ENCODE data around the gene AGAP3. TPM values are rescaled to one million over a fixed set of nuclear protein-coding genes. Genes with fewer than 3 reads are reported as not detected.

AGAP3 gene
- total RNA-seq, 1 donor from 2014 or later, result 156 TPM

DNA sequence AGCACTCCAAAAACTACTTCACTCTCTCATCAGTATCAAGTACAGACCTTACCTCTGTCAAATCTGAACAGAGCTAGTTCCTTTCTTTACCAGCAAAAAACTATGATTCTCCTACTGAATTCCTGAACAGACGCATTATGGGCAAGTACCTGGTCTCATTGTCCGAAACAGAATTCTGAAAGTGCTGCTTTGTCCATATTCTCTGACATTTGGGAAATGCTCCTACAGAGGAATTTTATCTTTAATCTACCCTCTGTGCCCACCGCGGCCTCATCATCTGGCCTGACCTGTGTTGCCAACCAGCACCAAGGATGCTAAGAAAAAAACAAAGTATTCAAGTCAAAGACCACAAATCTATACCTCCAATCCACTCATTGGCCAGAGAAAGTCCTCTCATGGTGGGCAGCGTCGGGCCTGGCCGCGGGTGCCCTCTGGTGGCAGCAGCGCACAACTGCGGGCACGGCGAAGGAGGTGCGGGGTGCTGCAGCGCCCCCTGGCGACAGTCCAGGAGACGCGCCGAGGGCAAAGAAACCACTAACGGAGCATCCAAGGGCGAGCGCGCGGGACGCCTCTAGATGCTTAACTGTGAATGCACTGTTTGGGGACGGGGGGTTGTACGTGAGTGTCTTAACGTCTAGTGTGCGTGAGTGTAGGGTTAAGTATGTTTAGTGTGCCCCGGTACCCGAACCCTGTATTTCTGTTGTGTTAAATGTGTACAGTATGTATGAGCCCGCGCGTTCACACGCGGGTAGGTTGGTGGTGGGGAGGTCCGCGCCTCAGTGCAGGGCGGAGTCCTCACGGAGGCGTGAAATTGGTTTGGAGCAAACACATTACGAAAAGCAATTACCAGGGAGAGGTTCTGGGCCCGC, 86.2 kb downstream of the AGAP3 start:
- Mint-ChIP-seq H3K9me3 (ENCODE audit: unreplicated experiment) (peaks cover 7% of the 10 kb centered on the region), H3K36me3 (ENCODE audit: low read depth, unreplicated experiment) (no peaks in the 10 kb centered on the region), H3K4me3 (ENCODE audit: unreplicated experiment) (no peak overlapping the region), H3K4me1 (ENCODE audit: low read depth, unreplicated experiment) (peaks cover 3% of the 10 kb centered on the region), H3K27ac (ENCODE audit: unreplicated experiment) (peak overlapping the region; percentile 30), H3K27me3 (ENCODE audit: low read depth, unreplicated experiment) (peaks cover 82% of the 10 kb centered on the region)
- FAIRE-seq (no peak), DNase-seq (ENCODE audit: low read depth) (peak; percentile 9)
- H3K4me1 ChIP-seq (ENCODE audit: insufficient read depth, low read length), result no peaks in the 10 kb centered on the region
- peaks cover 6% of the 10 kb centered on the region for H4K20me1 ChIP-seq (ENCODE audit: insufficient read depth, low read length)
- H3K9me3 ChIP-seq (ENCODE audit: insufficient read depth, low read depth, low read length), result no peaks in the 10 kb centered on the region
- H3K27me3 ChIP-seq (ENCODE audit: insufficient read depth, low read length), result peaks cover 46% of the 10 kb centered on the region
- no peaks in the 10 kb centered on the region for H3K36me3 ChIP-seq (ENCODE audit: insufficient read depth, low read length)
- no peak overlapping the region for H3K27ac ChIP-seq (ENCODE audit: low read depth, low read length)
- no peak overlapping the region for H2AFZ ChIP-seq (ENCODE audit: low read depth, low read length)
- no peak overlapping the region for H3K4me3 ChIP-seq (ENCODE audit: insufficient read depth, low read depth, low read length)
- no peak overlapping the region for H3K9ac ChIP-seq (ENCODE audit: low read length)
- H3K4me2 ChIP-seq (ENCODE audit: low read length), result no peak overlapping the region
- H3K79me2 ChIP-seq (ENCODE audit: insufficient read depth, low read length), result no peaks in the 10 kb centered on the region
- TF ChIP-seq, protein P1, sequence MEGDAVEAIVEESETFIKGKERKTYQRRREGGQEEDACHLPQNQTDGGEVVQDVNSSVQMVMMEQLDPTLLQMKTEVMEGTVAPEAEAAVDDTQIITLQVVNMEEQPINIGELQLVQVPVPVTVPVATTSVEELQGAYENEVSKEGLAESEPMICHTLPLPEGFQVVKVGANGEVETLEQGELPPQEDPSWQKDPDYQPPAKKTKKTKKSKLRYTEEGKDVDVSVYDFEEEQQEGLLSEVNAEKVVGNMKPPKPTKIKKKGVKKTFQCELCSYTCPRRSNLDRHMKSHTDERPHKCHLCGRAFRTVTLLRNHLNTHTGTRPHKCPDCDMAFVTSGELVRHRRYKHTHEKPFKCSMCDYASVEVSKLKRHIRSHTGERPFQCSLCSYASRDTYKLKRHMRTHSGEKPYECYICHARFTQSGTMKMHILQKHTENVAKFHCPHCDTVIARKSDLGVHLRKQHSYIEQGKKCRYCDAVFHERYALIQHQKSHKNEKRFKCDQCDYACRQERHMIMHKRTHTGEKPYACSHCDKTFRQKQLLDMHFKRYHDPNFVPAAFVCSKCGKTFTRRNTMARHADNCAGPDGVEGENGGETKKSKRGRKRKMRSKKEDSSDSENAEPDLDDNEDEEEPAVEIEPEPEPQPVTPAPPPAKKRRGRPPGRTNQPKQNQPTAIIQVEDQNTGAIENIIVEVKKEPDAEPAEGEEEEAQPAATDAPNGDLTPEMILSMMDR (IDR thresholded peaks at IDR 0.05; ENCODE audit: insufficient read depth, low read depth, low read length), result peak; percentile 100
- TF ChIP-seq EZH2 (IDR thresholded peaks at IDR 0.05; ENCODE audit: insufficient read depth, low read length), result no peak

DNA sequence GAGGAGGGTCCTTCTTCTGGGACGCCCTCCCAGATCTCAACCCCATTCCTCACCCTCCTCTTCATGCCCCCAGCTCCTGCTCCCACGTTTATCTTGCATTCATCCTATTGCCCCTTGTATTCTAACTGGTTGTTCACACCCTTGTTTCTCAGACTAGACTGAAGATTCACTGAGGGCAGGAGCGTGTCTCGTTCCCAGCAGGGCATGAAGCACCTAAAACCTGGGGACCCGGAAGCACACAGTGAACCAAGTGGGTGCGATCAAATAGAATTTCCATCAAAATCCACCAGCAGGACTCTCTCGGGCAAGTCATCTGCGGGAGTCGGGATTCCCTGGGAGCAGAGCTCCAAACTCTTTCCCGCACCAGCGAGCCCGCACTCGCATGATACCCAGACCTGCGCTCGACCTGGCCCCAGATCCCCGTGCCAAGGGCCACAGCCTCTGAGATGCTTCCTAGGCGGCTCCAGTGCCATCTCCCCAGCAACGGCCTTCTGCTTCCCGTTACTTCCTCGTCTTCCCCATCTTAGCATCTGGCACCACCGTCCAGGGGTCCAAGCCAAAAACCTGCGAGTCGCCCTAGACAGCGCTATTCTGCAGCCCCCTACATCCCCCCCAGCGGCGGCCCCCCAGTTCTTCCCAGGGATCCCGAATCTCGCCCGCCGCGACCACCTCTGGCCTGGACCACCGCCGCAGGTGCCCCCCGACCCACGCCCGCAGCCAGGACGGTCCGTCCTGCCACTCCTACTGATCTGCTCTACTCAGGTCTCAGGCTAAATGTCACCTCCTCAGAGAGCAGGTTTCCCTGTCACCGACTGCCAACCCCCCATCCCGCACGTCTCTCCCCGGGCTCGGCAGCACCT, 87.3 kb downstream of the AGAP3 start:
- no peaks in the 10 kb centered on the region for H3K36me3 Mint-ChIP-seq (ENCODE audit: low read depth, unreplicated experiment)
- Histone ChIP-seq H2AFZ (ENCODE audit: low read depth, low read length) (no peak overlapping the region), H3K36me3 (ENCODE audit: insufficient read depth, low read length) (no peaks in the 10 kb centered on the region), H3K4me3 (ENCODE audit: insufficient read depth, low read depth, low read length) (no peak overlapping the region), H3K27ac (ENCODE audit: low read depth, low read length) (no peak overlapping the region), H3K27me3 (ENCODE audit: insufficient read depth, low read length) (peaks cover 42% of the 10 kb centered on the region), H3K9ac (ENCODE audit: low read length) (no peak overlapping the region), H3K79me2 (ENCODE audit: insufficient read depth, low read length) (no peaks in the 10 kb centered on the region), H4K20me1 (ENCODE audit: insufficient read depth, low read length) (peaks cover 6% of the 10 kb centered on the region), H3K9me3 (ENCODE audit: insufficient read depth, low read depth, low read length) (no peaks in the 10 kb centered on the region), H3K4me2 (ENCODE audit: low read length) (no peak overlapping the region), H3K4me1 (ENCODE audit: insufficient read depth, low read length) (no peaks in the 10 kb centered on the region)
- TF ChIP-seq EZH2 (IDR thresholded peaks at IDR 0.05; ENCODE audit: insufficient read depth, low read length), result no peak
- TF ChIP-seq, protein P1 (IDR thresholded peaks at IDR 0.05; ENCODE audit: insufficient read depth, low read depth, low read length), result no peak
- no peaks in the 10 kb centered on the region for H3K4me1 Mint-ChIP-seq (ENCODE audit: low read depth, unreplicated experiment)
- no peak overlapping the region for H3K27ac Mint-ChIP-seq (ENCODE audit: unreplicated experiment)
- FAIRE-seq (no peak), DNase-seq (ENCODE audit: low read depth) (no peak)
- H3K4me3 Mint-ChIP-seq (ENCODE audit: unreplicated experiment), result no peak overlapping the region
- H3K9me3 Mint-ChIP-seq (ENCODE audit: unreplicated experiment), result peaks cover 7% of the 10 kb centered on the region
- peaks cover 90% of the 10 kb centered on the region for H3K27me3 Mint-ChIP-seq (ENCODE audit: low read depth, unreplicated experiment)

All from astrocyte (in vitro differentiated cells and primary cell).